Mucosa of stomach (tissue), 1 donor: ENCODE measurements around the gene CDK2.
"Not testable (repeated sequence)": the region's sequence is repeated elsewhere in the genome, so short reads cannot be mapped to it uniquely, and the experiment has no call there.

Experiments
- H3K27me3 ChIP-seq: one replicate; pipeline ENCODE4 v1.7.0; 2013; ENCODE audit warnings: mild to moderate bottlenecking, low read length; ENCODE audit not compliant: control insufficient read depth, insufficient read depth
- H3K36me3 ChIP-seq: one replicate; pipeline ENCODE4 v1.7.0; 2013; ENCODE audit warnings: low read length; ENCODE audit not compliant: control insufficient read depth, insufficient read depth
- H3K4me1 ChIP-seq: one replicate; pipeline ENCODE4 v1.7.0; 2013; ENCODE audit warnings: mild to moderate bottlenecking, low read length; ENCODE audit not compliant: control insufficient read depth, insufficient read depth
- H3K4me3 ChIP-seq: one replicate; pipeline ENCODE4 v1.7.0; 2013; ENCODE audit warnings: low read length
- H3K9ac ChIP-seq: one replicate; pipeline ENCODE4 v1.7.0; 2013; ENCODE audit warnings: mild to moderate bottlenecking, low read length, moderate library complexity
- H3K9me3 ChIP-seq: one replicate; pipeline ENCODE4 v1.7.0; 2013; ENCODE audit warnings: mild to moderate bottlenecking, low read length, moderate library complexity; ENCODE audit not compliant: control insufficient read depth
- donor health status: Pancreatic carcinoma.

Gene CDK2

GRCh38 chr12:55972911-55973598 lies 6.4 kb downstream of the CDK2 start:
- Histone ChIP-seq H3K36me3 (no peaks in the 10 kb centered on the region), H3K4me3 (peak overlapping the region; percentile 71), H3K27me3 (no peaks in the 10 kb centered on the region), H3K9me3 (no peaks in the 10 kb centered on the region), H3K4me1 (peaks cover 13% of the 10 kb centered on the region), H3K9ac (peak overlapping the region; percentile 87)

DNA sequence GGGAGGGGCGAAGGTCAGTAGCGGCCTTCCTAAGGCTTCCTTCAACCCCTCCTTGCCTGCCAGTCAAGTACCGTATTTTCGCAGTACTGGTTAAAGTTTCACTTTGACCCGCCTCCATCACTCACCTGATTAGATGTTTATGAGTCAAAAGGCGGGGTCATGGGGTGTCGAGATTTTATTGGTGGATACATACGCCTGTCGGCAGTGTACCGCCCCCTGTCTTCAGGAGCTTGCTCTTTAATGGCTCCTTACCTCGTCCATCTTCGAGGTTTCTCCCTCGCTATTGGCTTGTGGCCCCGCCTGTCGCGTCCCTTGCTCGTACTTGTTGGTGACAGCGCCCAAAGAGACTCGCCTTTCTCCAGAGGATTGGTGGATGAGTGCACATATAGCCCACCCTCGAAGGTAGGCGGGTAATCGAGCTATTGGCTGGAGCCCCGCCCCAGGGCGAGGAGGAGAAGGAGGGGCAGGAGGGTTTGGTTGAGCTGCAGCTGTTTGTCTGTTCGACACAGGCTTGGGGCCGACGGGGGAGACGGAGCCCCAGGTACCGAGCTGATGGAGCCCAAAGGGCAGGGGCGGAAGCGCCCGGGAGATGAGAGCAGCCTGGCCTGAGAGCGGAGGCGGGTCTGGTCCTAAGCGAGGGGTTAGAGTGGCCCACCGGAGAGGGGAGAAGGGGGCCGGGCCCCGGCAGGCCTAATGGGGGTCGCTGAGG lies 7.1 kb downstream of the CDK2 start, which contains the start of gene RAB5B:
TSS of gene RAB5B (plus strand) at position 480 of the 709 bp plus-strand sequence. CDS start 12,883 bp downstream, outside the sequence.
- Histone ChIP-seq H3K27me3 (no peaks in the 10 kb centered on the region), H3K4me1 (peaks cover 13% of the 10 kb centered on the region), H3K9me3 (no peaks in the 10 kb centered on the region), H3K4me3 (peak within 1 kb of the TSS; percentile 79), H3K9ac (peak within 1 kb of the TSS; percentile 98), H3K36me3 (no peaks in the 10 kb centered on the region)

GRCh38 chr12:55974308-55974730 lies 7.7 kb downstream of the CDK2 start:
- H3K27me3 ChIP-seq: no peaks in the 10 kb centered on the region
- peak overlapping the region; percentile 98 for H3K9ac ChIP-seq
- H3K4me3 ChIP-seq: peak overlapping the region; percentile 79
- H3K9me3 ChIP-seq: no peaks in the 10 kb centered on the region
- H3K36me3 ChIP-seq: no peaks in the 10 kb centered on the region
- peaks cover 13% of the 10 kb centered on the region for H3K4me1 ChIP-seq

DNA sequence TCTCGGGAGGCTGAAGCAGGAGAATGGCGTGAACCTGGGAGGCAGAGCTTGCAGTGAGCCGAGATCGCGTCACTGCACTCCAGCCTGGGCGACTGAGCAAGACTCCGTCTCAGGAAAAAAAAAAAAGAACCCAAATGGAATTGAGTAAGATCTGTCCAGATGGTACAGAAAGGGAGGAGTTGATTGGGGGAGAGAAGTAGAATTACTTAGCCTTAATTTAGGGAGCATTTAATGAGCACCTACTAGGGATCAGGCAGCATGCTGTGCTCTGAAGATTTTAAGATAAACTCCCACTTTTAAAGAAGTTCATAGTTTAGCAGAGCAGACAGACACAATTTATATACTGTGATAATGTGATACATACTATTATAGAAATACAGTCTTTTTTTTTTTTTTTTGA lies 11.8 kb downstream of the CDK2 start:
- H3K4me1 ChIP-seq: peaks cover 4% of the 10 kb centered on the region
- H3K36me3 ChIP-seq: no peaks in the 10 kb centered on the region
- H3K4me3 ChIP-seq: no peak overlapping the region
- H3K9ac ChIP-seq: no peak overlapping the region
- H3K27me3 ChIP-seq: no peaks in the 10 kb centered on the region
- no peaks in the 10 kb centered on the region for H3K9me3 ChIP-seq

DNA sequence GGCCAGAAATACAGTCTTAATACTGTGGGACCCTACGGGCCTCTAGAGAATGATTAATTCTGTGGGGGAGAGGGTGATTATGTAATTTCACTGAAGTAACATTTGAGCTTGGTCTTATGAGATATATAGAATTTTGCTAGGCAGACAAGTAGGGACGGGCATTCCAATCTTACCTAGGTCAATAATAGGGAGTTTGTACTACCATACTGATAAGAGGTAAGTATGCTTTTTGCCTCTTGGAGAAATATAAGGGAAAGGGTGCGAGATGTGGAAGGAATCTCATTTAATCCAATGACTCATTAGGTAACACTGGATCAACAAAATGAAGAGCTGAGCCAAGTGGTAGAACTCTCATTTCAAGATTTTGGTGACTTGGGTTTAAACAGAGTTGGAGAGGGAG lies 12.4 kb downstream of the CDK2 start:
- no peak overlapping the region for H3K9ac ChIP-seq
- H3K4me1 ChIP-seq: peaks cover 4% of the 10 kb centered on the region
- H3K4me3 ChIP-seq: no peak overlapping the region

DNA sequence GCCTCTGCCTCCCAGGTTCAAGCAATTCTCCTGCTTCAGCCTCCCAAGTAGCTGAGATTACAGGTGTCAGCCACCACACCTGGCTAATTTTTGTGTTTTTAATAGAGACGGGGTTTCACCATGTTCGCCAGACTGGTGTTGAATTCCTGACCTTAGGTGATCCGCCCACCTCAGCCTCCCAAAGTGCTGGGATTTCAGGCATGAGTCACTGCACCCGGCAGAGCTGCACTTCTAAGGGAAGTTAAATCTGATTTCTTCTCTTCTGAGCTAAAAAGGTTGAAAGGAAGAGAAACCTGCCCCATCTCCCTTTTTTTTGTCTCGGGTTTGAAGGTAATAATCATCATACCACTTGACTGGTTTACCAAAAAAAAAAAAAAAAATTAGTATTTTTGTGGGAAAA lies 15.3 kb downstream of the CDK2 start:
- not testable (repeated sequence) for H3K27me3 ChIP-seq, H3K4me1 ChIP-seq, H3K9me3 ChIP-seq, H3K9ac ChIP-seq, H3K36me3 ChIP-seq, H3K4me3 ChIP-seq

More for the DNA sequence above, 12.4 kb downstream of the CDK2 start:
- H3K9me3 ChIP-seq: no peaks in the 10 kb centered on the region
- no peaks in the 10 kb centered on the region for H3K36me3 ChIP-seq
- H3K27me3 ChIP-seq: no peaks in the 10 kb centered on the region

DNA sequence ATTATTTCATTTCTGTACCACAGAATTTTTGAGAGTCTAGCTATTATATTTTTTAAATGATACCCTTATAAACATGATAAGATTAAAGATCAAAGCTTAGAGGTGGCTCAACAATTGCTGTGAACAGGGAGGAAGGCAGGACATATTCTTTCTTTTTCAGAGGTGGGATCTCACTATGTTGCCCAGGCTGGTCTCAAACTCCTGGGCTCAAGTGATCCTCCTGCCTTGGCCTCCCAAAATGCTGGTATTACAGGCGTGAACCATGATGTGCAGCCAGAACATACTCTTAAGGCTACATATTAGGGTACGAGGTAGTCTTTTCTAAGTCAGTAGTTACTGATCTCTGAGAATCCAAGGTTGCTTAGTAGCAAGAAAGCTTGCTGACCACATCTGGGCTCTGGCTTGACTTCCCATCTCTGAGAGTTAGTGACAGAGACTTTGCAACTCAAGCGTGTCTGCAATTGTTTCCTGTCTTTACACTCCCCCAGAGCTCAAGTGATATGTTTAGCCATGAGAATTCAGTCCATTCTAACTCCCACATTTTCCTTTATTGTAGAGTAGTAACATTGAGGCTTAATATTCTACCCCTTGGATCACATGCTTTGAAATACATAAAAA lies 15.8 kb downstream of the CDK2 start:
- H3K36me3 ChIP-seq: no peaks in the 10 kb centered on the region
- H3K27me3 ChIP-seq: no peaks in the 10 kb centered on the region
- no peak overlapping the region for H3K4me3 ChIP-seq
- H3K4me1 ChIP-seq: no peaks in the 10 kb centered on the region
- H3K9ac ChIP-seq: no peak overlapping the region
- no peaks in the 10 kb centered on the region for H3K9me3 ChIP-seq

DNA sequence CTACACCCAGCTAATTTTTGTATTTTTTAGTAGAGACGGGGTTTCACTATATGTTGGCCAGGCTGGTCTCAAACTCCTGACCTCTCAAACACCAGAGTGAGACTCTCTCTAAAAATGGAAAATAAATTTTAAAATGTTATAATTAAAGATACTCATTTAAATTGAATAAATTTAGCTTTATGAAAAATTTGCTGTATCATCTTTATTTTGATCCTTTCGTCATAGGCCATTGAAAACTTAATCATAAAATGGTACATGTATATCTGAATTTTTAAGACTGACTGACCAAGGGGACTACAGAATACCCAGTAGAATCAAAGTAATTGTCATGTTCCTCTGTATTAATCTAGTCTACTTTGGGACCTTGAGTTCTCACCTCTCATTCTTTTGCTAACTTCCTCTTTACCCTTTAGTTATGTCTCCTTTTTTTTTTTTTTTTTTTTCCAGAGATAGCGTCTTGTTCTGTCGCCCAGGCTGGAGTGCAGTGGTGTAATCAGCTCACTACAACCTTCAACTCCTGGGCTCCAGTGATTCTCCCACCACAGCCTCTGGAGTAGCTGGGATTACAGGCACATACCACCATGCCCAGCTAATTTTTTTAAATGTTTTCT lies 16.7 kb downstream of the CDK2 start:
- H3K9me3 ChIP-seq: no peaks in the 10 kb centered on the region
- H3K4me3 ChIP-seq: no peak overlapping the region
- H3K27me3 ChIP-seq: no peaks in the 10 kb centered on the region
- no peaks in the 10 kb centered on the region for H3K4me1 ChIP-seq
- H3K9ac ChIP-seq: no peak overlapping the region
- H3K36me3 ChIP-seq: no peaks in the 10 kb centered on the region

DNA sequence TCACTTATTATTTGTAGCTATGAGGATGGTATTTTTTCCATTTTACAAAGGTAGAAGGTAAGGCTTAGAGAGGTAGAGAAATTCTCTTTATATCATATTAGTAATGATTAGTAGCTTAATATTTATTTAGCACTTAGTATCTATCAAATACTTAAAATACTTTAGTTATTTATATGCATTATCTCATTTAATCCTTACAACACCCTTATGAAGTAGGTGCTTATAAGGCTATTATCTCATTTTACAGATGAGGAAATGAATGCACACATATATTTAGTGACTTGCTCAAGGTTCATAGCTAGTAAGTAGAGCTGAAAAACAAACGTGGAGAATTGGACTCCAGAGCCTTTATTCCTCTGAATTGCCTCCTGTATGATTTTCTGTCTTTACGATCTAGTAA lies 18.2 kb downstream of the CDK2 start:
- peaks cover 6% of the 10 kb centered on the region for H3K36me3 ChIP-seq
- no peak overlapping the region for H3K4me3 ChIP-seq
- no peaks in the 10 kb centered on the region for H3K4me1 ChIP-seq
- no peaks in the 10 kb centered on the region for H3K9me3 ChIP-seq
- H3K9ac ChIP-seq: no peak overlapping the region
- H3K27me3 ChIP-seq: no peaks in the 10 kb centered on the region

GRCh38 chr12:55985341-55985740 lies 18.7 kb downstream of the CDK2 start:
- no peaks in the 10 kb centered on the region for H3K4me1 ChIP-seq
- H3K9me3 ChIP-seq: no peaks in the 10 kb centered on the region
- no peak overlapping the region for H3K9ac ChIP-seq
- H3K27me3 ChIP-seq: no peaks in the 10 kb centered on the region
- H3K36me3 ChIP-seq: peaks cover 7% of the 10 kb centered on the region
- H3K4me3 ChIP-seq: no peak overlapping the region

DNA sequence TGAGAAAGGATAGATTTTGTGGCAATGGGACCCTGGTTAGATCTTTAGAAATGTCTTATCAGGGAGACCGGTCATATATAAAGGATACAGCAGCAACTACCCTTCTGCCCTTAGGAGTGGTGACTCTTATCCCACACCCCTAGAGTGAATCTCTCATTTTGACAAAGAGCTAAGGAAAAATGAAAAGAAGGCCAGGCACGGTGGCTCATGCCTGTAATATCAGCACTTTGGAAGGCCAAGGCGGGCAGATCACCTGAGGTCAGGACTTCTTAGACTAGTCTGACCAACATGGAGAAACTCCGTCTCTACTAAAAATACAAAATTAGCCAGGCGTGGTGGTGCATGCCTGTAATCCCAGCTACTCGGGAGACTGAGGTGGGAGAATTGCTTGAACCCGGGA lies 19.3 kb downstream of the CDK2 start:
- H3K4me3 ChIP-seq, H3K27me3 ChIP-seq, H3K9me3 ChIP-seq, H3K9ac ChIP-seq, H3K4me1 ChIP-seq: not testable (repeated sequence)
- H3K36me3 ChIP-seq: peaks cover 11% of the 10 kb centered on the region

- H3K36me3 ChIP-seq: peaks cover 18% of the 10 kb centered on the region
- H3K4me1 ChIP-seq: peaks cover 2% of the 10 kb centered on the region
- H3K4me3 ChIP-seq: no peak overlapping the region
- no peaks in the 10 kb centered on the region for H3K9me3 ChIP-seq
- no peak overlapping the region for H3K9ac ChIP-seq
- H3K27me3 ChIP-seq: no peaks in the 10 kb centered on the region
Observed at GRCh38 chr12:55991110-55991509, 24.5 kb downstream of the CDK2 start.
